Neural cell (in vitro differentiated cells): ENCODE results near the gene TRMO. TPM values are rescaled to one million over a fixed set of nuclear protein-coding genes. Genes with fewer than 3 reads are reported as not detected.

ENCODE experiments used
- H2AFZ ChIP-seq: fragments of 200-600, 300-800 bp; sonication (generic), shearing (Covaris generic); 2 replicates; pipeline ENCODE4 v1.6.0; 2014; ENCODE audit warnings: low read depth, mild to moderate bottlenecking, antibody characterized with exemption, low read length, moderate library complexity
- H3F3A ChIP-seq: fragments of 200-600 bp; shearing (Covaris generic); 2 replicates; pipeline ENCODE4 v1.6.1; 2016; ENCODE audit warnings: mild to moderate bottlenecking, moderate library complexity, mixed read lengths, antibody characterized with exemption, low read length; ENCODE audit not compliant: insufficient read depth, poor library complexity, severe bottlenecking
- H3K27ac ChIP-seq: fragments of 200-600, 300-800 bp; sonication (generic), shearing (Covaris generic); 2 replicates; pipeline ENCODE4 v1.5.1; 2014; ENCODE audit warnings: mild to moderate bottlenecking, low read length, moderate library complexity
- H3K27me3 ChIP-seq: fragments of 300-800, 200-600 bp; sonication (generic), shearing (Covaris generic); 2 replicates; pipeline ENCODE4 v1.6.0; 2014; ENCODE audit warnings: mild to moderate bottlenecking, low read depth, low read length, moderate library complexity; ENCODE audit not compliant: insufficient read depth
- H3K36me3 ChIP-seq: fragments of 300-800, 200-600 bp; sonication (generic), shearing (Covaris generic); 2 replicates; pipeline ENCODE4 v1.5.1; 2014; ENCODE audit warnings: mild to moderate bottlenecking, antibody characterized with exemption, low read length, moderate library complexity; ENCODE audit not compliant: insufficient read depth
- H3K4me2 ChIP-seq: fragments of 300-800, 200-600 bp; sonication (generic), shearing (Covaris generic); 2 replicates; pipeline ENCODE4 v1.6.0; 2014; ENCODE audit warnings: mild to moderate bottlenecking, low read length
- H3K4me3 ChIP-seq: fragments of 300-800, 200-600 bp; sonication (generic), shearing (Covaris generic); 2 replicates; pipeline ENCODE4 v1.5.1; 2014; ENCODE audit warnings: mild to moderate bottlenecking, low read length, moderate library complexity
- H3K79me2 ChIP-seq: fragments of 200-600 bp; shearing (Covaris generic); replicated peaks from 2 replicates; pipeline ENCODE4 v1.6.0; 2014; ENCODE audit warnings: mild to moderate bottlenecking, low read length, moderate library complexity; ENCODE audit not compliant: insufficient read depth
- H3K9ac ChIP-seq: fragments of 300-800, 200-600 bp; sonication (generic), shearing (Covaris generic); 2 replicates; pipeline ENCODE4 v1.6.1; 2016; ENCODE audit warnings: mild to moderate bottlenecking, low read length, mixed read lengths
- H3K9me2 ChIP-seq: fragments of 200-600 bp; shearing (Covaris generic); 2 replicates; pipeline ENCODE4 v1.6.1; 2016; ENCODE audit warnings: mild to moderate bottlenecking, low read length, mixed read lengths; ENCODE audit not compliant: insufficient read depth
- H3K9me3 ChIP-seq: fragments of 200-600, 300-800 bp; sonication (generic), shearing (Covaris generic); 2 replicates; pipeline ENCODE4 v1.6.1; 2016; ENCODE audit warnings: mild to moderate bottlenecking, mixed run types, low read length, moderate library complexity, mixed read lengths
- H4K20me1 ChIP-seq: fragments of 200-600 bp; shearing (Covaris generic); 2 replicates; pipeline ENCODE4 v1.6.1; 2016; ENCODE audit warnings: mild to moderate bottlenecking, mixed run types; ENCODE audit not compliant: insufficient read depth
- CTCF ChIP-seq: fragments of 450-650 bp; IDR thresholded peaks from 2 replicates; pipeline ENCODE4 v1.5.1; 2014; ENCODE audit warnings: antibody characterized with exemption, mild to moderate bottlenecking, moderate library complexity; ENCODE audit not compliant: poor library complexity, severe bottlenecking
- EP300 ChIP-seq: fragments of 450-650 bp; conservative IDR thresholded peaks from 2 replicates; pipeline ENCODE4 v1.6.1; 2014; ENCODE audit warnings: antibody characterized with exemption, mild to moderate bottlenecking, moderate library complexity; ENCODE audit not compliant: poor library complexity, severe bottlenecking
- EZH2 ChIP-seq: fragments of 200-600, 300-800 bp; shearing (Covaris generic), sonication (generic); IDR thresholded peaks from 2 replicates; pipeline ENCODE4 v1.6.1; 2014; ENCODE audit warnings: antibody characterized with exemption, low read length, borderline replicate concordance, mild to moderate bottlenecking; ENCODE audit not compliant: insufficient read depth, poor library complexity, severe bottlenecking
- MXI1 ChIP-seq: fragments of 450-650 bp; conservative IDR thresholded peaks from 2 replicates; pipeline ENCODE4 v1.6.1; 2014; ENCODE audit warnings: antibody characterized with exemption, mild to moderate bottlenecking; ENCODE audit not compliant: poor library complexity, severe bottlenecking
- POLR2AphosphoS5 ChIP-seq: IDR thresholded peaks from 2 replicates; pipeline ENCODE4 v1.6.1; 2012
- RAD21 ChIP-seq: fragments of 450-650 bp; conservative IDR thresholded peaks from 2 replicates; pipeline ENCODE4 v1.6.1; 2014; ENCODE audit warnings: antibody characterized with exemption, mild to moderate bottlenecking, moderate library complexity
- REST ChIP-seq: IDR thresholded peaks from 2 replicates; pipeline ENCODE4 v1.6.1; 2012; ENCODE audit warnings: borderline replicate concordance
- SMC3 ChIP-seq: fragments of 450-650 bp; conservative IDR thresholded peaks from 2 replicates; pipeline ENCODE4 v1.6.1; 2014; ENCODE audit warnings: antibody characterized with exemption, mild to moderate bottlenecking, moderate library complexity; ENCODE audit not compliant: poor library complexity
- TAF1 ChIP-seq: IDR thresholded peaks from 2 replicates; pipeline ENCODE4 v1.6.1; 2012; ENCODE audit warnings: low read depth
- polyA plus RNA-seq: library from polyadenylated mRNA; depleted of rRNA; stranded (reverse); fragments of >200 nt; gene quantifications from 2 replicates; pipeline ENCODE4 v1.2.3, GENCODE V29; 2014

The TRMO gene
- polyA plus RNA-seq, 1 donor from 2014 or later, result 15.4 TPM

- H3K9ac ChIP-seq, result no peak overlapping the region
- TF ChIP-seq EP300 (no peak), MXI1 (no peak), POLR2AphosphoS5 (no peak), SMC3 (no peak), TAF1 (no peak), CTCF (no peak)
- H3K9me3 ChIP-seq, result no peaks in the 10 kb centered on the region
- H3K79me2 ChIP-seq, result no peaks in the 10 kb centered on the region
- no peaks in the 10 kb centered on the region for H3K36me3 ChIP-seq
- no peaks in the 10 kb centered on the region for H4K20me1 ChIP-seq
- no peaks in the 10 kb centered on the region for H3K9me2 ChIP-seq
- no peak overlapping the region for H3K4me2 ChIP-seq
- peaks cover 53% of the 10 kb centered on the region for H3K27me3 ChIP-seq
- H3F3A ChIP-seq, result peaks cover 4% of the 10 kb centered on the region
- H3K27ac ChIP-seq, result no peak overlapping the region
- no peak overlapping the region for H2AFZ ChIP-seq
- peak overlapping the region; percentile 36 for H3K4me3 ChIP-seq
These were observed 13.0 kb upstream of the TRMO start for GRCh38 chr9:97935276-97935675.

- Histone ChIP-seq H3K9me2 (no peaks in the 10 kb centered on the region), H3K4me3 (peak overlapping the region; percentile 36), H3K79me2 (no peaks in the 10 kb centered on the region), H3K27ac (no peak overlapping the region), H3K27me3 (peaks cover 60% of the 10 kb centered on the region), H2AFZ (no peak overlapping the region), H4K20me1 (no peaks in the 10 kb centered on the region), H3F3A (peaks cover 4% of the 10 kb centered on the region), H3K36me3 (no peaks in the 10 kb centered on the region), H3K4me2 (no peak overlapping the region), H3K9me3 (no peaks in the 10 kb centered on the region), H3K9ac (no peak overlapping the region)
- TF ChIP-seq RAD21 (no peak), REST (no peak), MXI1 (no peak), POLR2AphosphoS5 (peak; percentile 20), EP300 (no peak), EZH2 (no peak), CTCF (no peak)
These were observed 12.2 kb upstream of the TRMO start for GRCh38 chr9:97934321-97935115.
